B cell (primary cell): ENCODE results near the gene RABEP1.

Experiments used
- EZH2 ChIP-seq: IDR thresholded peaks from 2 replicates; pipeline ENCODE4 v1.6.1; 2012; ENCODE audit warnings: borderline replicate concordance, low read depth, mild to moderate bottlenecking, moderate library complexity, low read length; ENCODE audit not compliant: insufficient read depth, poor library complexity, severe bottlenecking
- TF ChIP-seq, protein P1 (sequence below): fragments of 200-600 bp; IDR thresholded peaks from one replicate; pipeline ENCODE4 v1.8.0; 2022; ENCODE audit warnings: antibody characterized with exemption, mild to moderate bottlenecking

DNA sequence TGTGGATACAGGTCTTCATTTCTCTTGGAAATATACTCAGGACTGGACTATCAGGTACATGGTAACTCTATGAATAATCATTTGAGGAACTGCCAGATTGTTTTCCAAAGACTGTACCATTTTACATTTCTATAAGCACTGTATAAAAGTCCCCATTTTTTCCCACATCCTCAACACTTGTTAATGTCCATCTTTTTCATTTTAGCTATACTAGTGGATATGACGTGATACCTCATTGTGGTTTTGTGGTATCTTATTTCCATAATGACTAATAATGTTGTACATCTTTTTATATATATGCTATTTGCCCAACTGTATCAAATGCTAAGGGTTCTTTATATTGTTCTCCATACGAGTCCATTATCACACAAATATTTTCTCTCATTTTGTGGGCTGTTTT is 114.5 kb downstream of the RABEP1 start:
- TF ChIP-seq, protein P1, sequence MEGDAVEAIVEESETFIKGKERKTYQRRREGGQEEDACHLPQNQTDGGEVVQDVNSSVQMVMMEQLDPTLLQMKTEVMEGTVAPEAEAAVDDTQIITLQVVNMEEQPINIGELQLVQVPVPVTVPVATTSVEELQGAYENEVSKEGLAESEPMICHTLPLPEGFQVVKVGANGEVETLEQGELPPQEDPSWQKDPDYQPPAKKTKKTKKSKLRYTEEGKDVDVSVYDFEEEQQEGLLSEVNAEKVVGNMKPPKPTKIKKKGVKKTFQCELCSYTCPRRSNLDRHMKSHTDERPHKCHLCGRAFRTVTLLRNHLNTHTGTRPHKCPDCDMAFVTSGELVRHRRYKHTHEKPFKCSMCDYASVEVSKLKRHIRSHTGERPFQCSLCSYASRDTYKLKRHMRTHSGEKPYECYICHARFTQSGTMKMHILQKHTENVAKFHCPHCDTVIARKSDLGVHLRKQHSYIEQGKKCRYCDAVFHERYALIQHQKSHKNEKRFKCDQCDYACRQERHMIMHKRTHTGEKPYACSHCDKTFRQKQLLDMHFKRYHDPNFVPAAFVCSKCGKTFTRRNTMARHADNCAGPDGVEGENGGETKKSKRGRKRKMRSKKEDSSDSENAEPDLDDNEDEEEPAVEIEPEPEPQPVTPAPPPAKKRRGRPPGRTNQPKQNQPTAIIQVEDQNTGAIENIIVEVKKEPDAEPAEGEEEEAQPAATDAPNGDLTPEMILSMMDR: no peak
- no peak for TF ChIP-seq EZH2
